ENCODE data around the gene PAM. TPM values are rescaled to one million over a fixed set of nuclear protein-coding genes. Genes with fewer than 3 reads are reported as not detected.
A peak's percentile ranks its signal among the peaks of the same experiment; 100 is the strongest.
"Not testable (repeated sequence)": the region's sequence is repeated elsewhere in the genome, so short reads cannot be mapped to it uniquely, and the experiment has no call there.

Gene PAM
- total and polyA plus RNA-seq, 3 donors from 2014 or later, result 65.5 to 92.5 (median 77.5) TPM

- WGBS, 2 donors, result 71 to 79% methylated on average over 5 of the region's 5 CpGs
- Histone ChIP-seq H3K9me3 (no peaks in the 10 kb centered on the region), H3K27me3 (no peaks in the 10 kb centered on the region), H3K4me3 (no peak overlapping the region), H3K36me3 (ENCODE audit: low read depth, missing control alignments) (no peaks in the 10 kb centered on the region), H3K4me1 (peaks cover 5% of the 10 kb centered on the region), H3K27ac (no peak overlapping the region)
- TF ChIP-seq POLR2A (IDR thresholded peaks at IDR 0.05), result no peak
- TF ChIP-seq, protein P1, sequence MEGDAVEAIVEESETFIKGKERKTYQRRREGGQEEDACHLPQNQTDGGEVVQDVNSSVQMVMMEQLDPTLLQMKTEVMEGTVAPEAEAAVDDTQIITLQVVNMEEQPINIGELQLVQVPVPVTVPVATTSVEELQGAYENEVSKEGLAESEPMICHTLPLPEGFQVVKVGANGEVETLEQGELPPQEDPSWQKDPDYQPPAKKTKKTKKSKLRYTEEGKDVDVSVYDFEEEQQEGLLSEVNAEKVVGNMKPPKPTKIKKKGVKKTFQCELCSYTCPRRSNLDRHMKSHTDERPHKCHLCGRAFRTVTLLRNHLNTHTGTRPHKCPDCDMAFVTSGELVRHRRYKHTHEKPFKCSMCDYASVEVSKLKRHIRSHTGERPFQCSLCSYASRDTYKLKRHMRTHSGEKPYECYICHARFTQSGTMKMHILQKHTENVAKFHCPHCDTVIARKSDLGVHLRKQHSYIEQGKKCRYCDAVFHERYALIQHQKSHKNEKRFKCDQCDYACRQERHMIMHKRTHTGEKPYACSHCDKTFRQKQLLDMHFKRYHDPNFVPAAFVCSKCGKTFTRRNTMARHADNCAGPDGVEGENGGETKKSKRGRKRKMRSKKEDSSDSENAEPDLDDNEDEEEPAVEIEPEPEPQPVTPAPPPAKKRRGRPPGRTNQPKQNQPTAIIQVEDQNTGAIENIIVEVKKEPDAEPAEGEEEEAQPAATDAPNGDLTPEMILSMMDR (IDR thresholded peaks at IDR 0.05), result no peak
- DNase-seq, result no peak
- intact Hi-C loops (cut with DNase I; ENCODE audit: low total_unique reads), result no loop called here
Measured at GRCh38 chr5:102749416-102750030, 5.6 kb upstream of the PAM start.

- Histone ChIP-seq H3K4me1 (peaks cover 5% of the 10 kb centered on the region), H3K4me3 (no peak overlapping the region), H3K27ac (no peak overlapping the region), H3K27me3 (no peaks in the 10 kb centered on the region), H3K9me3 (no peaks in the 10 kb centered on the region), H3K36me3 (ENCODE audit: low read depth, missing control alignments) (no peaks in the 10 kb centered on the region)
- DNase-seq, result no peak
- TF ChIP-seq, protein P1 (IDR thresholded peaks at IDR 0.05), result no peak
- TF ChIP-seq POLR2A (IDR thresholded peaks at IDR 0.05), result no peak
- intact Hi-C loops (cut with DNase I; ENCODE audit: low total_unique reads), result no loop called here
- 74 to 78% methylated on average over 4 of the region's 4 CpGs for WGBS, 2 donors
Measured at GRCh38 chr5:102750151-102750834, 4.8 kb upstream of the PAM start.

DNA sequence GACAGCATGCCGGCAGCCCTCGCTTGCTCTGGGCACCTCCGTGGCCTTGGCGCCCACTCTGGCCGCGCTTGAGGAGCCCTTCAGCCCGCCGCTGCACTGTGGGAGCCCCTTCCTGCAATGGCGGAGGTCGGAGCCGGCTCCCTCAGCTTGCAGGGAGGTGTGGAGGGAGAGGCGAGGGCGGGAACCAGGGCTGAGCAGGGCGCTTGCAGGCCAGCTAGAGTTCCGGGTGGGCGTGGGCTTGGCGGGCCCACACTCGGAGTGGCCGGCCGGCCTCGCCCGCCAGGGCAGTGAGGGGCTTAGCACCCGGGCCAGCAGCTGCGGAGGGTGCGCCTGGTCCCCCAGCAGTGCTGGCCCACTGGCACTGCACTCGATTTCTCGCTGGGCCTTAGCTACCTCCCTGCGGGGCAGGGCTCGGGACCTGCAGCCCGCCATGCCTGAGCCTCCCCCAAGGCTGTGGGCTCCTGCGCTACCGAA lies 3.2 kb upstream of the PAM start:
- WGBS, 2 donors, result 69% methylated on average over 32 of the region's 32 CpGs; no CpG with 5 or more reads in 1 of the 2 donors
- H3K9me3 ChIP-seq; DNase-seq; H3K36me3 ChIP-seq (ENCODE audit: low read depth, missing control alignments); H3K27ac ChIP-seq; H3K27me3 ChIP-seq; H3K4me1 ChIP-seq; intact Hi-C loops (cut with DNase I; ENCODE audit: low total_unique reads): not testable (repeated sequence)
- H3K4me3 ChIP-seq, result peak overlapping the region; percentile 34 to 38

- no peaks in the 10 kb centered on the region for H3K36me3 ChIP-seq (ENCODE audit: low read depth, missing control alignments)
- no peak for DNase-seq
- H3K27me3 ChIP-seq, result no peaks in the 10 kb centered on the region
- peak overlapping the region; percentile 71 to 84 for H3K4me3 ChIP-seq
- peaks cover 5% of the 10 kb centered on the region for H3K4me1 ChIP-seq
- H3K9me3 ChIP-seq, result no peaks in the 10 kb centered on the region
- intact Hi-C loops (cut with DNase I; ENCODE audit: low total_unique reads), result no loop called here
- TF ChIP-seq POLR2A (IDR thresholded peaks at IDR 0.05), result no peak
- TF ChIP-seq, protein P1 (IDR thresholded peaks at IDR 0.05), result no peak
- WGBS, 2 donors, result 17 to 27% methylated on average over 24 to 32 of the region's 32 CpGs
- peak overlapping the region in 1 of 2 donors; percentile 72 for H3K27ac ChIP-seq
Measured at GRCh38 chr5:102753889-102754766, 977 bp upstream of the PAM start.

Measured in testis (tissue), 3 donors.